Stimulated activated memory B cell treated with anti-CD40 and anti-IgM and Interleukin-4, amounts not matched to agents 10 μg/mL and 1 μg/mL and 100 μg/mL, for 72 hours (primary cell): ENCODE results near the gene TRAF2.

Experiments
- ATAC-seq: fragments of 150-1000 bp; cut with Tn5 transposase; 2 replicates; pipeline ENCODE4 v1.10.0; 2021
- H3K27ac Mint-ChIP-seq: one replicate; pipeline ENCODE4 v1.8.0; 2022; ENCODE audit warnings: mild to moderate bottlenecking, mixed read lengths
- H3K27me3 Mint-ChIP-seq: one replicate; pipeline ENCODE4 v1.8.0; 2022; ENCODE audit warnings: mixed read lengths
- H3K36me3 Mint-ChIP-seq: one replicate; pipeline ENCODE4 v1.8.0; 2022; ENCODE audit warnings: mixed read lengths
- H3K4me1 Mint-ChIP-seq: one replicate; pipeline ENCODE4 v1.8.0; 2022; ENCODE audit warnings: mixed read lengths
- H3K4me3 Mint-ChIP-seq: one replicate; pipeline ENCODE4 v1.8.0; 2022; ENCODE audit warnings: mild to moderate bottlenecking, moderate library complexity, mixed read lengths
- H3K9me3 Mint-ChIP-seq: one replicate; pipeline ENCODE4 v1.8.0; 2022; ENCODE audit warnings: mixed read lengths

The TRAF2 gene

DNA sequence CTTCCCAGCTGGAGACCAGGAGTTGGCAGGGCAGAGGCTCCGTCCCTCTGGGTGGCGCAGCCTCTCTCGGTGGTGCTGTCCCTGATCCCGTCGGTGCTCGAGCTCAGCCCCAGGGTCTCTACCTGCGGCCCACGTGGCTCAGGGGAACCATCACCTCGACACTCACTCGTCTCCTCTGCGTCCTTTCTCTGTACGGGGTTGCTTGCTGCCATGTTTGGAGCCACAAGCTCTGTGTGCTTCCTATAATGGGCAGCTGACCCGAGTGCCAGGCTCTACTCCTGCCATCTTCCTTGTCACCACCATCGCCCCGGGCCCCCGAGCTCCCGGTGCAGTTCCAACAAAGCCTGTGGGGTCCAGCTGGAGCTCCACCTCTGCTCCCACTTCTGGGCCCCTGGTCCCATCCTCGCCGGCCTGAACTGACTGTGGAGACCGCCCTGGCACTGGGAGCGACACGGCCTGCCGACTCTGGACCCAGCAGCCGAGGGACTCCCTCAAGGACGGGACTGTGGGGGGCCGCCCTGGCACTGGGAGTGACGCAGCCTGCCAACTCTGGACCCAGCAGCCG lies 53.2 kb downstream of the TRAF2 start:
- no peak for ATAC-seq
- Mint-ChIP-seq H3K27me3 (no peaks in the 10 kb centered on the region), H3K4me3 (no peak overlapping the region), H3K27ac (peak overlapping the region; percentile 43), H3K36me3 (peaks cover 56% of the 10 kb centered on the region), H3K9me3 (no peaks in the 10 kb centered on the region), H3K4me1 (peaks cover 9% of the 10 kb centered on the region)

DNA sequence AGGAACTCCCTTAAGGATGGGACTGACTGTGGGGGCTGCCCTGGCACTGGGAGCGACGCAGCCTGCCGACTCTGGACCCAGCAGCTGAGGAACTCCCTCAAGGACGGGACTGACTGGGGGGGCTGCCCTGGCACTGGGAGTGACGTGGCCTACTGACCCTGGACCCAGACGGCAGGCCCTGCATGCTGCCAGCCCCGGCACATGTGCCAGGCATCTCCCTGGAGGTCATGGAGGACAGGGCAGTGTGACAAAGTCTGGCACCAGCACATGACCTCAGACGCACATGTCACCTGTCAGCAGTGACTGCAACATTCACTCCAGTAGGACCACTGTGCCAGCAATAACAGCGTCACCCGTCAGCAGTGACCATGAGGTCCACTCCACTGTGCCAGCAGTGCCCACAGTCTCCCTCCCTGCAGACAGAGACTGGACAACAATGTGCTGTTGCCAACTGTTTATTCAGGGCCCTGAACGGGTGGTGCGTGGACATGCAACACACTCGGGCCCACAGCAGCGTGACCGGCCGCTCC lies 53.7 kb downstream of the TRAF2 start:
- Mint-ChIP-seq H3K4me3 (no peak overlapping the region), H3K36me3 (peaks cover 56% of the 10 kb centered on the region), H3K27me3 (no peaks in the 10 kb centered on the region), H3K27ac (no peak overlapping the region), H3K4me1 (peaks cover 14% of the 10 kb centered on the region), H3K9me3 (no peaks in the 10 kb centered on the region)
- no peak for ATAC-seq

- H3K27me3 Mint-ChIP-seq = no peaks in the 10 kb centered on the region
- peaks cover 56% of the 10 kb centered on the region for H3K36me3 Mint-ChIP-seq
- no peaks in the 10 kb centered on the region for H3K9me3 Mint-ChIP-seq
- H3K4me1 Mint-ChIP-seq = peaks cover 15% of the 10 kb centered on the region
- H3K4me3 Mint-ChIP-seq = no peak overlapping the region
- ATAC-seq = no peak
- no peak overlapping the region for H3K27ac Mint-ChIP-seq
Observed at GRCh38 chr9:136940526-136941230, 54.4 kb downstream of the TRAF2 start.

DNA sequence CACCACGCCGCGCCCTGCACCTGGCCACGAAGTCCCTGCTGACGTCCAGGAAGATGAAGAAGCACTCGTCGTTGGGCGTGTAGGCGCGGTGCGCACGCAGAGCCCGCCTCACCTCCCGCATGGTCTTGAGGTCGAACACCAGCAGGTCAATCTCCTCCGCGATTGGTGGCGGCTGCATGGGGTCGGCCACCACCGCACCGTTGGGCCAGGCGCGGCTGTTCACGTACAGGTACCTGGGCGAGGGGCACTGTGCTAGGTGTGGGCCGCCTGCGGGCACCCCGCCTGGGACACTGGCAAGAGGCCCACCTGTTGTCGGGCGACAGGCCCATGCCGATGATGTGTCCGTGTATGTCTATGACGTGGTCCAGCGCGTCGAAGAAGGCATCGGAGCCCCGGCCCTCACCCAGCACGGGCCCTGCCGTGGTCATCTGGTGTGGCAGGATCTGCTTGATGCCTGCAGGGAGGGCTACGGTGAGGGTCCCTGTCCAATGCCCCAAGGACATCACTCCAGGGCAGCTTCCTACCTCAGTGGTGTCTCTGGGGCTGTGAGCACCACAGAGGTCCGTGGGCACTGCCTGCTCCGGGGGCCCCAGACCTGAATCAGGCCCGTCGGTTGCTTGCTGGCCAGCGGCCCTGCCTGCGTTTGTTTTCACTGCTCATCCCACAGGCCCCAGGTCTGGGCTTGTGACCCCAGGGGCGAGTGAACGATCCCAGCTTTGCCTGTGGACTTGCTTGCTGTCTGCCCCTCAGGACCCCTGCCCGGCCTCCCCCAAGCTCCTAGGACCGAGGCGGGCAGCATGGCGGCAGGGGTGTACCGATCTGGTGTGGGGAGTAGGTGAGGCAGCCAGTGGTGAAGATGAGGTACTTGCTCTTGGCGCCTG lies 55.2 kb downstream of the TRAF2 start:
- Mint-ChIP-seq H3K36me3 (peaks cover 52% of the 10 kb centered on the region), H3K9me3 (no peaks in the 10 kb centered on the region), H3K27ac (no peak overlapping the region), H3K27me3 (no peaks in the 10 kb centered on the region), H3K4me3 (no peak overlapping the region), H3K4me1 (peaks cover 15% of the 10 kb centered on the region)
- ATAC-seq = no peak

DNA sequence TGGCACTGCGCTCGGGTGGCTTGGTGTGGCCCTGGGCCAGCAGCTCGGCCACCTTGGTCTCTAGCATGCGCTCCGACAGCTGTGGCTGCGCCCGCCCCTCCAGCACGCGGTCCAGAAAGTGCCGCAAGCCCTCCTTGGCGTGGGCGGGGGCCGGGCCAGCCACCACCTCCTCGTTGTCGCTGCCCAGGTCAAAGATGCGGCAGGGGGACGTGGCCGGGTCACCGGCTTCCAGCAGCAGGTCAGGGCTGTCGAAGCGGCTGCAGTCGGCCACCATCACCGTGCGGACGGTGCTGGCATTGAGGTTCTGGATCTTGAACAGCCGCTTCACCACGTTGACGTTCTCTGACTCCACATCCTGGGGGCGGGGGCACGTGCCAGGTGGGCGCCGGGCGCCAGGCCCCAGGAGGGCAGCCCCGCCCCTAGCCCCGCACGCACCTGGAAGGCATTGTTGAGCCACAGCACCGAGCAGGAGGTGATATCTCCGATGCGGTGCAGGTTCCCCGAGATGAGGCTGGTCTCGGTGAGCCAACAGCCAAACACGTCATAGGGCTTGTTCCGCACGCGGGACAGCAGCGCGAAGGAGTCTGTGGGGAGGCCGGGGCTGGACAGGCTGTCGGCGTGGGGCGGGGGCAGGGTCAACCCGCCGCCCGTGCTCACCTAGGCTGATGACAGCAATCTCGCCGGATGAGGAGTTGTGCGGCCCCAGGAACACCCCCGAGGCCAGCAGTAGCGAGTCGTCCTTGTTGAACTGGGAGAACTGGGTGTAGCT lies 56.0 kb downstream of the TRAF2 start:
- no peak overlapping the region for H3K27ac Mint-ChIP-seq
- H3K4me1 Mint-ChIP-seq = peaks cover 19% of the 10 kb centered on the region
- peaks cover 48% of the 10 kb centered on the region for H3K36me3 Mint-ChIP-seq
- H3K27me3 Mint-ChIP-seq = no peaks in the 10 kb centered on the region
- ATAC-seq = no peak
- no peaks in the 10 kb centered on the region for H3K9me3 Mint-ChIP-seq
- peak overlapping the region; percentile 80 for H3K4me3 Mint-ChIP-seq

DNA sequence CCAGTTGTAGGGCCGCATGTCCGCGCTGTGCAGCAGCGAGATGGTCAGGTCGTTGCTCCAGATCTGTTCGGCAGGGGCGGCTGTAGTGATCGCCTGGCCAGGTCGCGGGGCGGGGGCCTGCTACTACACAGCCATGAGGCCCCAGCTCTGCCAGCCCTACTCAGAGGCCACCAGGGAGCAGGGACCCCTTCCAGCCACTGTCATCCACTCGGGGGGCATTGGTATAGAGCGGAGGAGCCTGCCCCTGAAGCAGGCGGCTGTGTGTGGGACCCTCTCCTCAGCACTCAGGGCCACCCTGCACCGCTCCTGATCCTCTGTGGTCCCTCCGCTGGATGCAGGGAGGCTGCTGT lies 56.5 kb downstream of the TRAF2 start:
- Mint-ChIP-seq H3K9me3 (no peaks in the 10 kb centered on the region), H3K27me3 (no peaks in the 10 kb centered on the region), H3K36me3 (peaks cover 42% of the 10 kb centered on the region), H3K27ac (peak overlapping the region; percentile 88), H3K4me1 (peaks cover 20% of the 10 kb centered on the region), H3K4me3 (peak overlapping the region; percentile 80)
- no peak for ATAC-seq

- no peaks in the 10 kb centered on the region for H3K27me3 Mint-ChIP-seq
- peaks cover 39% of the 10 kb centered on the region for H3K36me3 Mint-ChIP-seq
- ATAC-seq = peak; percentile 9
- H3K27ac Mint-ChIP-seq = peak overlapping the region; percentile 88
- H3K4me1 Mint-ChIP-seq = peaks cover 20% of the 10 kb centered on the region
- peak overlapping the region; percentile 80 for H3K4me3 Mint-ChIP-seq
- no peaks in the 10 kb centered on the region for H3K9me3 Mint-ChIP-seq
Observed at GRCh38 chr9:136943291-136944211, 57.2 kb downstream of the TRAF2 start.

DNA sequence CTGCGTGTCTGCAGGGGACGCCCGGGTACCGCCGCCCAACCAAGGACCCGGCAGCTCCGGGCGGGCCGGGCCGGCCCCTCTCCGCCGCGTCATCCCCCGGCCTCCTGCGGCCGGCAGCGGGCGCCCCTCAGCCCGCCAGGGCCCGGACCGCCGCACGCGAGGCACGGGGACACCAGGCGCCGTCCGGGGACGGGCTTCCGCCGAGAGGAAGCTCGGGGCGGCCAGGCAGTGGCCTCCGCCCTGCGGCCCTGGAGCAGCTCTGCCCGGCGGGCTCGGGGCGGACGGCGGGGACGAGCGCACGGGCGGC lies 57.8 kb downstream of the TRAF2 start:
- peak; percentile 71 for ATAC-seq
- Mint-ChIP-seq H3K4me1 (peaks cover 19% of the 10 kb centered on the region), H3K4me3 (peak overlapping the region; percentile 80), H3K27me3 (no peaks in the 10 kb centered on the region), H3K9me3 (no peaks in the 10 kb centered on the region), H3K36me3 (peaks cover 33% of the 10 kb centered on the region), H3K27ac (peak overlapping the region; percentile 88)

- Mint-ChIP-seq H3K27ac (peak within 1 kb of the TSS; percentile 88), H3K9me3 (no peaks in the 10 kb centered on the region), H3K4me3 (peak within 1 kb of the TSS; percentile 80), H3K27me3 (no peaks in the 10 kb centered on the region), H3K4me1 (peaks cover 19% of the 10 kb centered on the region), H3K36me3 (peaks cover 27% of the 10 kb centered on the region)
- ATAC-seq = peak; percentile 83
Observed at GRCh38 chr9:136944519-136945332, 58.4 kb downstream of the TRAF2 start, which contains the start of the genes C8G and FBXW5. TSS of gene C8G (plus strand) at chr9:136945243. CDS start at chr9:136945321, 78 bp downstream. TSS of gene FBXW5 (minus strand) at chr9:136944738. CDS start at chr9:136944083, 655 bp downstream.

GRCh38 chr9:136945333-136946227 lies 59.3 kb downstream of the TRAF2 start:
- peaks cover 18% of the 10 kb centered on the region for H3K36me3 Mint-ChIP-seq
- no peak for ATAC-seq
- no peaks in the 10 kb centered on the region for H3K27me3 Mint-ChIP-seq
- no peak overlapping the region for H3K4me3 Mint-ChIP-seq
- H3K4me1 Mint-ChIP-seq = peaks cover 26% of the 10 kb centered on the region
- peak overlapping the region; percentile 88 for H3K27ac Mint-ChIP-seq
- no peaks in the 10 kb centered on the region for H3K9me3 Mint-ChIP-seq

- no peak overlapping the region for H3K4me3 Mint-ChIP-seq
- peaks cover 27% of the 10 kb centered on the region for H3K4me1 Mint-ChIP-seq
- no peaks in the 10 kb centered on the region for H3K27me3 Mint-ChIP-seq
- H3K27ac Mint-ChIP-seq = no peak overlapping the region
- ATAC-seq = no peak
- H3K36me3 Mint-ChIP-seq = peaks cover 10% of the 10 kb centered on the region
- no peaks in the 10 kb centered on the region for H3K9me3 Mint-ChIP-seq
Observed at GRCh38 chr9:136946228-136947027, 60.1 kb downstream of the TRAF2 start.
